GM12878 (cell line): ENCODE results near the gene MRPS23. TPM values are rescaled to one million over a fixed set of nuclear protein-coding genes. Genes with fewer than 3 reads are reported as not detected.

ENCODE experiments used
- ATAC-seq: fragments of 200-7000 bp; cut with Tn5 transposase; 3 replicates; pipeline ENCODE4 v1.9.1; 2020; ENCODE audit warnings: mild to moderate bottlenecking, moderate library complexity
- BruUV-seq: library from RNA; stranded (reverse); fragments of 400-500 nt; replicated peaks from 2 replicates; lab custom pipeline; 2021; lab: Mats Ljungman, UMichigan
- CTCF ChIA-PET: fragments of 300-600 bp; sonication (Branson Sonifier 250); formaldehyde crosslinking; extraction: SDS; loops from one replicate; lab custom pipeline; 2021; ENCODE audit warnings: inconsistent platforms; lab: Yijun Ruan, JAX
- POLR2A ChIA-PET: fragments of 350-600 bp; formaldehyde crosslinking; extraction: SDS; loops from one replicate; lab custom pipeline; 2021; ENCODE audit warnings: inconsistent platforms; lab: Charles Lee
- RAD21 ChIA-PET: fragments of 300-600 bp; sonication (Branson Sonifier 250); formaldehyde crosslinking; loops from one replicate; lab custom pipeline; 2023; ENCODE audit warnings: antibody characterized with exemption; ENCODE audit not compliant: unreplicated experiment; lab: Charles Lee
- SMC1A ChIA-PET: fragments of 300-600 bp; sonication (Branson Sonifier 250); formaldehyde crosslinking; loops from one replicate; lab custom pipeline; 2023; ENCODE audit not compliant: unreplicated experiment, uncharacterized antibody; lab: Charles Lee
- DNase-seq: peaks from one replicate; pipeline ENCODE4 v3.0.0-alpha.2; 2011; ENCODE audit warnings: low read depth, low spot score
- FAIRE-seq: peaks from 3 replicates; lab custom pipeline; 2011; peaks lifted over from hg19 to GRCh38; lab: Jason Lieb, UNC
- H2AFZ ChIP-seq: 2 replicates; pipeline ENCODE4 v1.6.0; 2011; ENCODE audit warnings: low read depth, low read length, control low read depth; ENCODE audit not compliant: control insufficient read depth
- H3K27ac ChIP-seq: 2 replicates; pipeline ENCODE4 v1.5.1; 2011; ENCODE audit warnings: control low read depth; ENCODE audit not compliant: control insufficient read depth, insufficient read depth
- H3K27me3 ChIP-seq, 2 experiments: replicated peaks in 1 of 2; 2 replicates each; pipeline versions ENCODE4 v1.6.0 to v1.6.1; 2011; ENCODE audit warnings: low read length in 1 of 2; ENCODE audit not compliant: control insufficient read depth in 2 of 2, insufficient read depth in 2 of 2
- H3K36me3 ChIP-seq, 2 experiments: 2 replicates each; pipeline ENCODE4 v1.5.1; 2011; ENCODE audit warnings: low read length in 1 of 2; ENCODE audit not compliant: control insufficient read depth in 2 of 2, insufficient read depth in 2 of 2
- H3K4me1 ChIP-seq: 2 replicates; pipeline ENCODE4 v1.6.1; 2011; ENCODE audit warnings: mild to moderate bottlenecking, low read length, moderate library complexity, mixed read lengths; ENCODE audit not compliant: control insufficient read depth, insufficient read depth
- H3K4me2 ChIP-seq: 2 replicates; pipeline ENCODE4 v1.6.0; 2011; ENCODE audit warnings: control low read depth; ENCODE audit not compliant: control insufficient read depth, insufficient read depth
- H3K4me3 ChIP-seq: fragments of 200-600 bp; sonication (generic); 2 replicates; pipeline ENCODE4 v1.5.1; 2016
- H3K79me2 ChIP-seq: 2 replicates; pipeline ENCODE4 v1.6.0; 2011; ENCODE audit warnings: low read length; ENCODE audit not compliant: control insufficient read depth, insufficient read depth
- H3K9ac ChIP-seq: 2 replicates; pipeline ENCODE4 v1.8.0; 2011; ENCODE audit warnings: low read length, control low read depth, mixed read lengths; ENCODE audit not compliant: control insufficient read depth, insufficient read depth
- H3K9me3 ChIP-seq: replicated peaks from 3 replicates; pipeline ENCODE4 v1.5.1; 2011; ENCODE audit warnings: mild to moderate bottlenecking, low read length; ENCODE audit not compliant: control insufficient read depth, insufficient read depth
- H4K20me1 ChIP-seq: 2 replicates; pipeline ENCODE4 v1.6.0; 2011; ENCODE audit not compliant: control insufficient read depth, insufficient read depth
- CHD2 ChIP-seq: IDR thresholded peaks from 2 replicates; pipeline ENCODE4 v1.6.1; 2011; ENCODE audit warnings: low read depth, low read length, improper control_type of control experiment, borderline replicate concordance
- MEF2A ChIP-seq: IDR thresholded peaks from 2 replicates; pipeline ENCODE4 v1.6.1; 2011; ENCODE audit warnings: low read depth, mild to moderate bottlenecking, low read length, moderate library complexity; ENCODE audit not compliant: insufficient read depth
- RUNX3 ChIP-seq: IDR thresholded peaks from 2 replicates; pipeline ENCODE4 v1.6.1; 2012; ENCODE audit warnings: low read length, inconsistent platforms
- SMAD5 ChIP-seq: IDR thresholded peaks from 2 replicates; pipeline ENCODE4 v1.6.1; 2016; ENCODE audit warnings: antibody characterized with exemption, low read depth
- SPI1 ChIP-seq: IDR thresholded peaks from 2 replicates; pipeline ENCODE4 v1.6.1; 2011; ENCODE audit warnings: low read depth, mild to moderate bottlenecking, low read length, moderate library complexity, borderline replicate concordance; ENCODE audit not compliant: insufficient read depth
- SUPT20H ChIP-seq: IDR thresholded peaks from 2 replicates; pipeline ENCODE4 v1.6.1; 2011; ENCODE audit warnings: low read depth, mild to moderate bottlenecking, low read length, moderate library complexity, borderline replicate concordance; ENCODE audit not compliant: control insufficient read depth
- TCF3 ChIP-seq: IDR thresholded peaks from 2 replicates; pipeline ENCODE4 v1.6.1; 2012; ENCODE audit warnings: low read depth, mild to moderate bottlenecking, low read length, borderline replicate concordance; ENCODE audit not compliant: insufficient read depth
- ZNF274 ChIP-seq: IDR thresholded peaks from one replicate; pipeline ENCODE4 v1.8.0; 2011; ENCODE audit not compliant: insufficient read length, insufficient read depth
- WGBS: methylation state at CpG from one replicate; pipeline ENCODE4 v1.1.6; 2016; ENCODE audit warnings: low lambda C conversion rate; ENCODE audit not compliant: insufficient replicate concordance, insufficient coverage; ENCODE audit errors: missing lambda C conversion rate; 5-methylcytosine and 5-hydroxymethylcytosine counted together
- in situ Hi-C: fragments of 300-500 bp; cut with MboI; formaldehyde crosslinking; loops from 9 replicates; pipeline ENCODE4 v1.14.3; 2018; ENCODE audit warnings: mixed read lengths
- intact Hi-C: fragments of 100-400 bp; cut with micrococcal nuclease; formaldehyde crosslinking; loops from one replicate; pipeline ENCODE4 v1.14.2; 2022; ENCODE audit not compliant: unreplicated experiment
- polyA plus RNA-seq, 11 experiments: library from polyadenylated mRNA; depleted of rRNA in 4 of 11; unstranded in 6 of 11; stranded (reverse) in 5 of 11; fragments of >200 nt; fragmentation: Nextera tagmentation in 4 of 11; fragmentation: Illumina TruSeq in 1 of 11; extraction: Ambion mirVana in 4 of 11; extraction: Trizol in 1 of 11; gene quantifications; 1 replicate in 1 of 11; 2 replicates in 10 of 11; pipeline versions ENCODE4 v1.2.1 to v1.2.3, GENCODE V29; 2011 to 2016; ENCODE audit warnings: inconsistent platforms in 2 of 11, missing spikeins in 2 of 11, low read depth in 1 of 11
- total RNA-seq, 4 experiments: library from RNA; depleted of rRNA in 3 of 4; stranded (reverse); fragments of >200 nt in 3 of 4; fragmentation: Illumina TruSeq in 1 of 4; extraction: Trizol in 1 of 4; gene quantifications; 2 replicates each; pipeline versions ENCODE4 v1.2.1 to v1.2.3, GENCODE V29; 2013 to 2021
- TF ChIP-seq, protein P1 (sequence below): fragments of 450-650 bp; IDR thresholded peaks from 2 replicates; pipeline ENCODE4 v1.6.1; 2017; ENCODE audit warnings: mild to moderate bottlenecking, moderate library complexity
- TF ChIP-seq, protein P2 (sequence below): fragments of 450-650 bp; IDR thresholded peaks from 2 replicates; pipeline ENCODE4 v1.6.1; 2017; ENCODE audit warnings: borderline replicate concordance

Gene MRPS23
- total and polyA plus RNA-seq, 10 of the 15 experiments (the other 5 are each of a cell fraction or from before 2014, with no cell fraction given) = 65.3 to 237 (median 87.9) TPM

GRCh38 chr17:57858838-57859237 is 9.0 kb upstream of the MRPS23 start:
- no TSS peak for BruUV-seq
- ATAC-seq = no peak
- 71% methylated on average over 5 of the region's 5 CpGs for WGBS
- TF ChIP-seq, protein P1, sequence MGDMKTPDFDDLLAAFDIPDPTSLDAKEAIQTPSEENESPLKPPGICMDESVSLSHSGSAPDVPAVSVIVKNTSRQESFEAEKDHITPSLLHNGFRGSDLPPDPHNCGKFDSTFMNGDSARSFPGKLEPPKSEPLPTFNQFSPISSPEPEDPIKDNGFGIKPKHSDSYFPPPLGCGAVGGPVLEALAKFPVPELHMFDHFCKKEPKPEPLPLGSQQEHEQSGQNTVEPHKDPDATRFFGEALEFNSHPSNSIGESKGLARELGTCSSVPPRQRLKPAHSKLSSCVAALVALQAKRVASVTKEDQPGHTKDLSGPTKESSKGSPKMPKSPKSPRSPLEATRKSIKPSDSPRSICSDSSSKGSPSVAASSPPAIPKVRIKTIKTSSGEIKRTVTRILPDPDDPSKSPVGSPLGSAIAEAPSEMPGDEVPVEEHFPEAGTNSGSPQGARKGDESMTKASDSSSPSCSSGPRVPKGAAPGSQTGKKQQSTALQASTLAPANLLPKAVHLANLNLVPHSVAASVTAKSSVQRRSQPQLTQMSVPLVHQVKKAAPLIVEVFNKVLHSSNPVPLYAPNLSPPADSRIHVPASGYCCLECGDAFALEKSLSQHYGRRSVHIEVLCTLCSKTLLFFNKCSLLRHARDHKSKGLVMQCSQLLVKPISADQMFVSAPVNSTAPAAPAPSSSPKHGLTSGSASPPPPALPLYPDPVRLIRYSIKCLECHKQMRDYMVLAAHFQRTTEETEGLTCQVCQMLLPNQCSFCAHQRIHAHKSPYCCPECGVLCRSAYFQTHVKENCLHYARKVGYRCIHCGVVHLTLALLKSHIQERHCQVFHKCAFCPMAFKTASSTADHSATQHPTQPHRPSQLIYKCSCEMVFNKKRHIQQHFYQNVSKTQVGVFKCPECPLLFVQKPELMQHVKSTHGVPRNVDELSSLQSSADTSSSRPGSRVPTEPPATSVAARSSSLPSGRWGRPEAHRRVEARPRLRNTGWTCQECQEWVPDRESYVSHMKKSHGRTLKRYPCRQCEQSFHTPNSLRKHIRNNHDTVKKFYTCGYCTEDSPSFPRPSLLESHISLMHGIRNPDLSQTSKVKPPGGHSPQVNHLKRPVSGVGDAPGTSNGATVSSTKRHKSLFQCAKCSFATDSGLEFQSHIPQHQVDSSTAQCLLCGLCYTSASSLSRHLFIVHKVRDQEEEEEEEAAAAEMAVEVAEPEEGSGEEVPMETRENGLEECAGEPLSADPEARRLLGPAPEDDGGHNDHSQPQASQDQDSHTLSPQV = no peak
- TF ChIP-seq CHD2 (no peak), MEF2A (no peak), TCF3 (no peak), ZNF274 (no peak), SPI1 (no peak), SUPT20H (no peak), RUNX3 (no peak), SMAD5 (no peak)
- TF ChIP-seq, protein P2, sequence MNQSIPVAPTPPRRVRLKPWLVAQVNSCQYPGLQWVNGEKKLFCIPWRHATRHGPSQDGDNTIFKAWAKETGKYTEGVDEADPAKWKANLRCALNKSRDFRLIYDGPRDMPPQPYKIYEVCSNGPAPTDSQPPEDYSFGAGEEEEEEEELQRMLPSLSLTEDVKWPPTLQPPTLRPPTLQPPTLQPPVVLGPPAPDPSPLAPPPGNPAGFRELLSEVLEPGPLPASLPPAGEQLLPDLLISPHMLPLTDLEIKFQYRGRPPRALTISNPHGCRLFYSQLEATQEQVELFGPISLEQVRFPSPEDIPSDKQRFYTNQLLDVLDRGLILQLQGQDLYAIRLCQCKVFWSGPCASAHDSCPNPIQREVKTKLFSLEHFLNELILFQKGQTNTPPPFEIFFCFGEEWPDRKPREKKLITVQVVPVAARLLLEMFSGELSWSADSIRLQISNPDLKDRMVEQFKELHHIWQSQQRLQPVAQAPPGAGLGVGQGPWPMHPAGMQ = no peak
- H3K9me3 ChIP-seq = no peaks in the 10 kb centered on the region
- no peak overlapping the region for H3K4me3 ChIP-seq
- no peaks in the 10 kb centered on the region for H3K79me2 ChIP-seq
- ChIA-PET CTCF (interaction anchor here (0.6 to 18.2 kb wide), 27 partner anchors 8 to 341 kb away, joined by 3 to 708 read pairs (median 6); partner anchors contain the start of genes CUEDC1, MRPS23 and SRSF1), SMC1A (interaction anchor here (0.7 to 14.5 kb wide), 20 partner anchors 9 to 255 kb away, joined by 3 to 341 read pairs (median 10); partner anchors contain the start of genes MRPS23 and SRSF1), RAD21 (interaction anchor here (0.7 to 10.0 kb wide), 17 partner anchors 11 to 277 kb away, joined by 3 to 239 read pairs (median 7); partner anchors contain the start of genes SRSF1 and VEZF1), POLR2A (interaction anchor here (0.7 to 4.0 kb wide), 4 partner anchors 81 to 140 kb away, joined by 3 to 17 read pairs (median 6); no protein-coding TSS in a partner anchor)
- no peak overlapping the region for H3K4me2 ChIP-seq
- no peak overlapping the region for H3K27ac ChIP-seq
- H4K20me1 ChIP-seq = no peaks in the 10 kb centered on the region
- peaks cover 3% of the 10 kb centered on the region; the same call in 1 of the 2 replicates for H3K4me1 ChIP-seq
- in situ Hi-C loops = no loop called here
- no peak overlapping the region for H3K9ac ChIP-seq
- DNase-seq = no peak
- H3K36me3 ChIP-seq = no peaks in the 10 kb centered on the region
- H3K27me3 ChIP-seq = no peaks in the 10 kb centered on the region; a peak in 2 of 4 replicates
- intact Hi-C loops = loop anchor here (1.0 to 10.0 kb wide), 4 partner anchors 33 to 254 kb away; partner anchors contain the start of gene DYNLL2
- FAIRE-seq = no peak
- no peak overlapping the region for H2AFZ ChIP-seq
